ENCODE data around the gene FPGS.

DNA sequence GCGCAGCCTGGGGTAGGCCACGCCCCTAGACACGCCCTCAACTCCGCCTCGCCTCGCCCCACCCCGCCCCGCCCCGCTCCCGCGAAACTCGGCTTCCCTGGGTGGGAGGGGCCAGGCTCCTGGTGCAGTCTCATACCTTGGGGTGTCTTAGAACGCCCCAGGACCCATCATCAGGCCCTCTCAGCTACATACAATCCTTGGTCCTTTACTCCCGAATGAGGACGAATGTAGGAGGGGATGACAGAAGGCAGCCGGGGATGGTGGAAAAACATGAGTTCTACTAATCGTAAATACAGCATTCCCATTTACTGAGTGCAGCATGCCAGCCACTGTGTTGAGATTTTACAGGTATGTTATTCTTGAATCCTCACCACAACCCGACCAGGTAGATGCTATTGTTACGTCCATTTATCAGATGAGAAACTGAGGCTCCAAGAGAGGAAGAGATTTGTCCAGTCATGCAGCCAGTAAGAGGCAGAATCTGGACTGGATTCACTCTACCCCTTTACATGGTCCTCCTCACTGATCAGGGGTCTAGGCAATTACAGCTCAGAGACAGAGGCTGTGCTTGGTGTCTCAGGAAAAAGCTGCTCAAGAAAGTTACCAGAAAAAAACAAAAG, 31.0 kb upstream of the FPGS start:
- TF ChIP-seq EZH2 (IDR thresholded peaks at IDR 0.05) = no peak
- TF ChIP-seq, protein P1, sequence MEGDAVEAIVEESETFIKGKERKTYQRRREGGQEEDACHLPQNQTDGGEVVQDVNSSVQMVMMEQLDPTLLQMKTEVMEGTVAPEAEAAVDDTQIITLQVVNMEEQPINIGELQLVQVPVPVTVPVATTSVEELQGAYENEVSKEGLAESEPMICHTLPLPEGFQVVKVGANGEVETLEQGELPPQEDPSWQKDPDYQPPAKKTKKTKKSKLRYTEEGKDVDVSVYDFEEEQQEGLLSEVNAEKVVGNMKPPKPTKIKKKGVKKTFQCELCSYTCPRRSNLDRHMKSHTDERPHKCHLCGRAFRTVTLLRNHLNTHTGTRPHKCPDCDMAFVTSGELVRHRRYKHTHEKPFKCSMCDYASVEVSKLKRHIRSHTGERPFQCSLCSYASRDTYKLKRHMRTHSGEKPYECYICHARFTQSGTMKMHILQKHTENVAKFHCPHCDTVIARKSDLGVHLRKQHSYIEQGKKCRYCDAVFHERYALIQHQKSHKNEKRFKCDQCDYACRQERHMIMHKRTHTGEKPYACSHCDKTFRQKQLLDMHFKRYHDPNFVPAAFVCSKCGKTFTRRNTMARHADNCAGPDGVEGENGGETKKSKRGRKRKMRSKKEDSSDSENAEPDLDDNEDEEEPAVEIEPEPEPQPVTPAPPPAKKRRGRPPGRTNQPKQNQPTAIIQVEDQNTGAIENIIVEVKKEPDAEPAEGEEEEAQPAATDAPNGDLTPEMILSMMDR (IDR thresholded peaks at IDR 0.05 in 2 of 3, conservative IDR thresholded peaks at IDR 0.05 in 1 of 3; ENCODE audit: borderline replicate concordance in 1 of 3, insufficient read depth in 1 of 3, low read depth in 2 of 3, low read length in 2 of 3) = no peak
- TF ChIP-seq POLR2AphosphoS5 (IDR thresholded peaks at IDR 0.05; ENCODE audit: low read depth, low read length) = no peak
- no peak for TF ChIP-seq JUND (IDR thresholded peaks at IDR 0.05)
- no peak for TF ChIP-seq EGR1 (IDR thresholded peaks at IDR 0.05; ENCODE audit: low read depth)
- TF ChIP-seq POLR2A (IDR thresholded peaks at IDR 0.05; ENCODE audit: borderline replicate concordance, extremely low read depth, insufficient read depth, insufficient read length) = no peak
- TF ChIP-seq YY1 (IDR thresholded peaks at IDR 0.05; ENCODE audit: extremely low read depth, insufficient replicate concordance, low read depth, low read length) = no peak
- TF ChIP-seq, protein P2, sequence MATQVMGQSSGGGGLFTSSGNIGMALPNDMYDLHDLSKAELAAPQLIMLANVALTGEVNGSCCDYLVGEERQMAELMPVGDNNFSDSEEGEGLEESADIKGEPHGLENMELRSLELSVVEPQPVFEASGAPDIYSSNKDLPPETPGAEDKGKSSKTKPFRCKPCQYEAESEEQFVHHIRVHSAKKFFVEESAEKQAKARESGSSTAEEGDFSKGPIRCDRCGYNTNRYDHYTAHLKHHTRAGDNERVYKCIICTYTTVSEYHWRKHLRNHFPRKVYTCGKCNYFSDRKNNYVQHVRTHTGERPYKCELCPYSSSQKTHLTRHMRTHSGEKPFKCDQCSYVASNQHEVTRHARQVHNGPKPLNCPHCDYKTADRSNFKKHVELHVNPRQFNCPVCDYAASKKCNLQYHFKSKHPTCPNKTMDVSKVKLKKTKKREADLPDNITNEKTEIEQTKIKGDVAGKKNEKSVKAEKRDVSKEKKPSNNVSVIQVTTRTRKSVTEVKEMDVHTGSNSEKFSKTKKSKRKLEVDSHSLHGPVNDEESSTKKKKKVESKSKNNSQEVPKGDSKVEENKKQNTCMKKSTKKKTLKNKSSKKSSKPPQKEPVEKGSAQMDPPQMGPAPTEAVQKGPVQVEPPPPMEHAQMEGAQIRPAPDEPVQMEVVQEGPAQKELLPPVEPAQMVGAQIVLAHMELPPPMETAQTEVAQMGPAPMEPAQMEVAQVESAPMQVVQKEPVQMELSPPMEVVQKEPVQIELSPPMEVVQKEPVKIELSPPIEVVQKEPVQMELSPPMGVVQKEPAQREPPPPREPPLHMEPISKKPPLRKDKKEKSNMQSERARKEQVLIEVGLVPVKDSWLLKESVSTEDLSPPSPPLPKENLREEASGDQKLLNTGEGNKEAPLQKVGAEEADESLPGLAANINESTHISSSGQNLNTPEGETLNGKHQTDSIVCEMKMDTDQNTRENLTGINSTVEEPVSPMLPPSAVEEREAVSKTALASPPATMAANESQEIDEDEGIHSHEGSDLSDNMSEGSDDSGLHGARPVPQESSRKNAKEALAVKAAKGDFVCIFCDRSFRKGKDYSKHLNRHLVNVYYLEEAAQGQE (IDR thresholded peaks at IDR 0.05; ENCODE audit: low read depth) = no peak
- TF ChIP-seq TCF7L2 (IDR thresholded peaks at IDR 0.05; ENCODE audit: borderline replicate concordance, extremely low read depth, insufficient read depth, insufficient read length) = no peak
- no peak for TF ChIP-seq EZH2phosphoT487 (IDR thresholded peaks at IDR 0.05; ENCODE audit: borderline replicate concordance)
- TF ChIP-seq, protein P3, sequence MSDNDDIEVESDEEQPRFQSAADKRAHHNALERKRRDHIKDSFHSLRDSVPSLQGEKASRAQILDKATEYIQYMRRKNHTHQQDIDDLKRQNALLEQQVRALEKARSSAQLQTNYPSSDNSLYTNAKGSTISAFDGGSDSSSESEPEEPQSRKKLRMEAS (IDR thresholded peaks at IDR 0.05) = no peak
- TF ChIP-seq SIN3A (IDR thresholded peaks at IDR 0.05; ENCODE audit: low read depth) = no peak
- TF ChIP-seq SP1 (IDR thresholded peaks at IDR 0.05; ENCODE audit: low read depth) = no peak
